ENCODE data around the gene HIF3A. TPM values are rescaled to one million over a fixed set of nuclear protein-coding genes. Genes with fewer than 3 reads are reported as not detected.

HIF3A gene
- total and polyA plus RNA-seq, 5 donors from 2014 or later: not detected

DNA sequence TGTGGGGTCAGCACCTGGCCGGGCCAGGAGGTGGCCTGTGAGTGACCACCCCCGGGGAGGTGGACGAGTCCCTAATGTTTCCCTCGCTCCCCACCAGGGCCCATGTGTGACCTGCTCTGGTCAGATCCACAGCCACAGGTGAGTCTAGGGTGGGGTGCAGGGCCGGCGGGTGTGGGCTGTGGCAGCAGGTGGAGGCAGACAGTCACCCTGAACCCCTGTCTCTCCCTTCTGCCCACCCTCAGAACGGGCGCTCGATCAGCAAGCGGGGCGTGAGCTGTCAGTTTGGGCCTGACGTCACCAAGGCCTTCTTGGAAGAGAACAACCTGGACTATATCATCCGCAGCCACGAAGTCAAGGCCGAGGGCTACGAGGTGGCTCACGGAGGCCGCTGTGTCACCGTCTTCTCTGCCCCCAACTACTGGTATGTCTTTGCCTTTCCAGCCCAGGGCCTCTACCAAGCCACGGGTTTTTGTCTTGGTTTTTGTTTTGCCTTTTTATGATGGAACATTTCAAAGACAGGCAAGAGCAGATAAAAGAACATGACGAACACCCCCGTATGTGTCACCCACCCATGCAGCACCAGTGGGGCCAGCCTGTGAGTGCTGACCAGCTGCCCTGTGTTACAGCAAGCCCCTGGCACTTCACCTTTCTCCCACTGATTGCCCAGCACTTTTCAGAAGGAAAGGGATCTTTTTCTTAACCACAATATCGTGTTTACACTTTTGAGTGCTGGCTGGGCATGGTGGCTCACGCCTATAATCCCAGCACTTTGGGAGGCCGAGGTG is 91.7 kb downstream of the HIF3A start:
- Histone ChIP-seq H3K36me3 (ENCODE audit: control insufficient read depth, insufficient read depth, low read length) (peaks cover 40% of the 10 kb centered on the region), H3K4me3 (ENCODE audit: low read depth, low read length) (no peak overlapping the region), H3K9me3 (ENCODE audit: control insufficient read depth in 2 of 2, low read length in 2 of 2) (no peaks in the 10 kb centered on the region), H3K27me3 (ENCODE audit: control insufficient read depth, insufficient read depth, low read length) (no peaks in the 10 kb centered on the region), H3K27ac (ENCODE audit: insufficient read depth, low read length, poor library complexity, severe bottlenecking) (no peak overlapping the region), H3K4me1 (ENCODE audit: control insufficient read depth, insufficient read depth, low read length, poor library complexity, severe bottlenecking) (no peaks in the 10 kb centered on the region)
- no peak overlapping the region for H3K27ac Mint-ChIP-seq
- no peak for ATAC-seq (ENCODE audit: low read depth in 2 of 2)
- no peak for DNase-seq
- no peaks in the 10 kb centered on the region for H3K9me3 Mint-ChIP-seq
- H3K36me3 Mint-ChIP-seq: peaks cover 53% of the 10 kb centered on the region
- peaks cover 0 to 2% (median 0%) of the 10 kb centered on the region in 4 donors for H3K4me1 Mint-ChIP-seq
- no peak overlapping the region for H3K4me3 Mint-ChIP-seq
- H3K27me3 Mint-ChIP-seq: no peaks in the 10 kb centered on the region

DNA sequence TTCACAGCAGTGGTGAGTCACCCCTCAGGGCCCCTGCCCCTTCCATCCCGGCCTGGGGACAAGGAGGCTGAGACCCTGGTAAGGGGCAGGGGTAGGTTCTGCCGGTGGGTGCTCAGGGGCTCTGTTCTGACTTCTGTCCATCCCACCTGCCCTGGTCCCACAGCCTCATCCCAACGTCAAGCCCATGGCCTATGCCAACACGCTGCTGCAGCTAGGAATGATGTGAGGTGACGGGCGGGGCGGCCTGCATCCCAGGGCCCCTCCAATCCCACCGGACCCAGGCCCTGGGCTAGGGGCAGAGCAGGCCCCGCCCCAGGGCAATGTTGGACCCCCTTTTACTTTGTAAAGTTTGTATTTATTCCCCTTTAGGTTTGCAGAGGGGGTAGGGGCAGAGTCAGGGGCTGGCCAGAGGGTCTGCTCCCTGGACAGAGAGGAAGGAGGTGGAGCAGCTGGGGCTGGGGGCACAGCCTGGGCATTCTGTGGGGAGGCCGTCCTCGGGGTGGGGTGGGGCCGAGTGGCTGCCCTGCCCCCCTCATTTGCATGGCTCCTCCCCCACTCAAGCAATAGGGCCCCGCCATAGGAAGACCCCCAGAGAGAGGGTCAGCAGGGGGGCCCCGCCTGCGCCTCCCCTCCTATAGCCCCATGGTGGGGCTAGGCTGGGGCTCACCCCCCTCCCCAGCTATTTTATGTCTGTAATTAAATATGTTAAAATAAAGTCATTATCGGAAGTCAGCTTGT is 93.4 kb downstream of the HIF3A start:
- no peaks in the 10 kb centered on the region for H3K9me3 Mint-ChIP-seq
- no peak overlapping the region for H3K4me3 Mint-ChIP-seq
- Histone ChIP-seq H3K27ac (ENCODE audit: insufficient read depth, low read length, poor library complexity, severe bottlenecking) (no peak overlapping the region), H3K4me3 (ENCODE audit: low read depth, low read length) (no peak overlapping the region), H3K27me3 (ENCODE audit: control insufficient read depth, insufficient read depth, low read length) (no peaks in the 10 kb centered on the region), H3K9me3 (ENCODE audit: control insufficient read depth in 2 of 2, low read length in 2 of 2) (no peaks in the 10 kb centered on the region), H3K4me1 (ENCODE audit: control insufficient read depth, insufficient read depth, low read length, poor library complexity, severe bottlenecking) (no peaks in the 10 kb centered on the region), H3K36me3 (ENCODE audit: control insufficient read depth, insufficient read depth, low read length) (peaks cover 29% of the 10 kb centered on the region)
- H3K4me1 Mint-ChIP-seq: peaks cover 0 to 4% (median 0%) of the 10 kb centered on the region in 4 donors
- H3K36me3 Mint-ChIP-seq: peaks cover 49% of the 10 kb centered on the region
- ATAC-seq (ENCODE audit: low read depth in 2 of 2): no peak
- H3K27ac Mint-ChIP-seq: no peak overlapping the region
- DNase-seq: no peak
- no peaks in the 10 kb centered on the region for H3K27me3 Mint-ChIP-seq

DNA sequence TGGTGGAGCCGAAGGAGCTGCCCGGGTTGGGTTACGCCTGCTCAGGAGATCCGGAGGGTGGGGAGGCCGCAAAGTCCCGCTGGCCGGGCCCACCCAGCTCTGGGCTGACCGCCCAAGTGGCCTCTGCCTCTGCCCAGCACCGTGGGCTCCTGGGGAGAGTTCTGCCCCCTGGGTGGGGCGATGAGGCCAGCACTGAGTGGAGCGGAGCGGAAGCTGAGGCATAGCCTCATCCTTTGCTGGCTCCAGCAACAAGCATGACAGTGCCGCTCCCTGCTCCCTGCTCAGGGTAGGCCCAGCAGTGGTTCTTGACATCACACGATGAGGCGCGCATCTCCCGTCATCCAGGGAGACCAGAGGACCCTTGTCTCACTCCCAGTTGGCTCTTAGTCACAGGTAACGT is 94.0 kb downstream of the HIF3A start:
- no peak for ATAC-seq (ENCODE audit: low read depth in 2 of 2)
- no peak overlapping the region for H3K4me3 ChIP-seq (ENCODE audit: low read depth, low read length)
- no peak overlapping the region for H3K27ac ChIP-seq (ENCODE audit: insufficient read depth, low read length, poor library complexity, severe bottlenecking)
- H3K36me3 Mint-ChIP-seq: peaks cover 47% of the 10 kb centered on the region
- peaks cover 4% of the 10 kb centered on the region for H3K27me3 Mint-ChIP-seq
- no peak for DNase-seq
- no peaks in the 10 kb centered on the region for H3K4me1 ChIP-seq (ENCODE audit: control insufficient read depth, insufficient read depth, low read length, poor library complexity, severe bottlenecking)
- H3K27me3 ChIP-seq (ENCODE audit: control insufficient read depth, insufficient read depth, low read length): no peaks in the 10 kb centered on the region
- no peaks in the 10 kb centered on the region for H3K9me3 Mint-ChIP-seq
- H3K27ac Mint-ChIP-seq: peak overlapping the region in 1 of 3 donors; percentile 25
- H3K4me3 Mint-ChIP-seq: no peak overlapping the region
- H3K9me3 ChIP-seq (ENCODE audit: control insufficient read depth in 2 of 2, low read length in 2 of 2): no peaks in the 10 kb centered on the region
- peaks cover 29% of the 10 kb centered on the region for H3K36me3 ChIP-seq (ENCODE audit: control insufficient read depth, insufficient read depth, low read length)
- H3K4me1 Mint-ChIP-seq: peaks cover 0 to 6% (median 1%) of the 10 kb centered on the region in 4 donors

DNA sequence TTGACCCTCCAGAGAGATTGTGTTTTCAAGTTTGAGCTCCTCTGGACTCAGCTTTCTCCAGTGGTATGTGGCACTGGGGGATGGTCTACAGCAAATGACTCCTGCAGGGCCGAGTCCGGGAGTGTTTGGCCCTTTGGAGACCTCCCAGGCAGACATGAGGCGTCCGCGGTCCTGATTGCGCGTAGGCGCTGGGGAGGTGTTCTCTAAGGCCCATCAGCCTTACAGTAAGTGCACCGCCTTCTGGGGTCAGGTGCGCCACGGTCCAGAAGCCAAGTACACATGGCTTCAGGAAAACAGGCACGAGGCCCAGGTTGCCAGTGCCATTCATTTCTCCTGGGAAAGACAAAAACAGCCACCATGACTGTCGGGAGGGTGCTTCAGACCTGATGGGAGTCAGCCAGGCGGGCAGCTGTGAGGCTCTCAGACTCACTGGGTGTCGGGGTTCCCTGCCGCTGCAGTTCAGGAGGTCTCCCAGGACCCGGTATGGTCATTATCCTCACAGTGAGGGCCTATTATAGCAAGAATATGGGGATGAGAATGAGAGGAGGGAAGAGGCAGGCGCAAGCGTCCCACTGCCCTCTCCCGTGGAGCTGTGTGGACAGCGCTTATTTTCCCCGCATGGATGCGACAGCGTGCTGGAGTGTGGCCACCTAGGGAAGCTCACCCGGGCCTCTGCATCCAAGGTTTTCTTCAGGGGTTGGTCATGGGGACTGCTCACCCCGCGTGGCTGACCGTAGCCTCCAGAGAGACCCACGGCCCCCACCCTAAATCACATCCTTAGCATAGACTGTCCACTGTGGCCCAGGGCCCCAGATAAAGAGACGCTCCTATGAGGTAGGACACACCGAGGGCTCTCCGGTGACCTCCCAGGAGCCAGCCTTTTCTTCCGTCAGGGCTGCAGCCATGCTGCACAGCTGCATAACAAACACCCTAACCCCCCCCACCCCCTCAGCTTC is 94.7 kb downstream of the HIF3A start:
- no peaks in the 10 kb centered on the region for H3K9me3 ChIP-seq (ENCODE audit: control insufficient read depth in 2 of 2, low read length in 2 of 2)
- peaks cover 45% of the 10 kb centered on the region for H3K36me3 Mint-ChIP-seq
- H3K27me3 ChIP-seq (ENCODE audit: control insufficient read depth, insufficient read depth, low read length): no peaks in the 10 kb centered on the region
- no peak overlapping the region for H3K4me3 Mint-ChIP-seq
- no peak overlapping the region for H3K4me3 ChIP-seq (ENCODE audit: low read depth, low read length)
- peaks cover 0 to 6% (median 1%) of the 10 kb centered on the region in 4 donors for H3K4me1 Mint-ChIP-seq
- no peaks in the 10 kb centered on the region for H3K9me3 Mint-ChIP-seq
- H3K4me1 ChIP-seq (ENCODE audit: control insufficient read depth, insufficient read depth, low read length, poor library complexity, severe bottlenecking): no peaks in the 10 kb centered on the region
- no peak overlapping the region for H3K27ac ChIP-seq (ENCODE audit: insufficient read depth, low read length, poor library complexity, severe bottlenecking)
- H3K36me3 ChIP-seq (ENCODE audit: control insufficient read depth, insufficient read depth, low read length): peaks cover 29% of the 10 kb centered on the region
- DNase-seq: no peak
- peak overlapping the region in 1 of 3 donors; percentile 25 for H3K27ac Mint-ChIP-seq
- H3K27me3 Mint-ChIP-seq: peaks cover 4% of the 10 kb centered on the region
- ATAC-seq (ENCODE audit: low read depth in 2 of 2): no peak

DNA sequence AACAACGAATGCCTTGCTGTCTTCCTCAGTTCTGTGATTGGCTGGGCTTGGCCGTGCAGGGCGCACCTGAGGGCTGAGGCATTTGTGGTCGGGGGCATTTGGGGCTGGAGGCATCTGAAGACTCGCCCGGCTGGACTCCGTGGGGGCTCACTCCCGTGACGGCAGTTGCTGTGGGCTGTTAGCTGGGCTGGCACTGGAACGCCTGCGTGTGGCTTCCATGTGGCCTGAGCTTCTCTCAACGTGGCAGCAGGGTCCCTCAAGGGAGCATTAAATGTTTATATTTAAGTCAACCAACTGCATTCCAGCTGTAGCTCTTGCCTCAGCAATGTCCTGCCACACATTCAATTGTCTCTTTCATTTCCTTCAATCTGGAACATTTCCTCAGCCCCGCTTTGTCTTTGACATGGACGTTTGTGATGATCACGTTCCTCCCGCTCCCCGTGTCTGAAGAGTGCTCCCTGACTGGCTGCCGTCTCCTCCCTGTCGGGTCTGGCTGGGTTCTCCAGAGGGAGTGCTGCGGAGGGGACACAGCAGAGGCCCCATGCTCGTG is 95.5 kb downstream of the HIF3A start:
- H3K9me3 Mint-ChIP-seq: no peaks in the 10 kb centered on the region
- Histone ChIP-seq H3K4me3 (ENCODE audit: low read depth, low read length) (no peak overlapping the region), H3K36me3 (ENCODE audit: control insufficient read depth, insufficient read depth, low read length) (peaks cover 25% of the 10 kb centered on the region), H3K27me3 (ENCODE audit: control insufficient read depth, insufficient read depth, low read length) (no peaks in the 10 kb centered on the region), H3K27ac (ENCODE audit: insufficient read depth, low read length, poor library complexity, severe bottlenecking) (no peak overlapping the region), H3K9me3 (ENCODE audit: control insufficient read depth in 2 of 2, low read length in 2 of 2) (no peaks in the 10 kb centered on the region), H3K4me1 (ENCODE audit: control insufficient read depth, insufficient read depth, low read length, poor library complexity, severe bottlenecking) (no peaks in the 10 kb centered on the region)
- H3K36me3 Mint-ChIP-seq: peaks cover 39% of the 10 kb centered on the region
- H3K4me1 Mint-ChIP-seq: peaks cover 0 to 6% (median 1%) of the 10 kb centered on the region in 4 donors
- no peak overlapping the region for H3K4me3 Mint-ChIP-seq
- ATAC-seq (ENCODE audit: low read depth in 2 of 2) (no peak), DNase-seq (no peak)
- H3K27me3 Mint-ChIP-seq: peaks cover 5% of the 10 kb centered on the region
- no peak overlapping the region for H3K27ac Mint-ChIP-seq

DNA sequence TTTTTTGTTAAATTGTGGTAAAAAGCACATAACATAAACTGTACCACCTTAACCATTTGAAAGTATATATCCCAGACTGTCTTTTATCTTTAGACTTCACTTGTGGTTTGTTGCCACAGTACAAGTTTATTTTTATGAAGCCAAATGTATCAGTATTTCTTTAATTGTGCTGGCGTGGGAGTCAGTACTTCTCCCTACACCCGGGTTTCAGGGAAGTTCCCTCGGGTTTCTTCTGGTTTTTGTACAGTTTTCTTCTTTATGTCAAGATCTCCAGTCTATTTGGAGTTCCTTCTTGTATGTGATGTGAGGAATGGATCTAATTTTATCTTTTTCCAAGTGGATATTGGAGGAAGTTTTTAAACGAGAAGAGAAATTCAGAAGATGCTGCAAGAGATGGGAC is 96.0 kb downstream of the HIF3A start:
- peaks cover 34% of the 10 kb centered on the region for H3K36me3 Mint-ChIP-seq
- DNase-seq: no peak
- H3K9me3 Mint-ChIP-seq: no peaks in the 10 kb centered on the region

More for the DNA sequence above, 96.0 kb downstream of the HIF3A start:
- Mint-ChIP-seq H3K27me3 (peaks cover 10% of the 10 kb centered on the region), H3K27ac (no peak overlapping the region), H3K4me1 (peaks cover 0 to 6% (median 1%) of the 10 kb centered on the region in 4 donors), H3K4me3 (no peak overlapping the region)
- Histone ChIP-seq H3K27ac (ENCODE audit: insufficient read depth, low read length, poor library complexity, severe bottlenecking) (no peak overlapping the region), H3K4me1 (ENCODE audit: control insufficient read depth, insufficient read depth, low read length, poor library complexity, severe bottlenecking) (no peaks in the 10 kb centered on the region), H3K36me3 (ENCODE audit: control insufficient read depth, insufficient read depth, low read length) (peaks cover 20% of the 10 kb centered on the region), H3K27me3 (ENCODE audit: control insufficient read depth, insufficient read depth, low read length) (no peaks in the 10 kb centered on the region), H3K4me3 (ENCODE audit: low read depth, low read length) (no peak overlapping the region), H3K9me3 (ENCODE audit: control insufficient read depth in 2 of 2, low read length in 2 of 2) (no peaks in the 10 kb centered on the region)
- ATAC-seq (ENCODE audit: low read depth in 2 of 2): no peak

Measured in CD4-positive, CD25-positive, alpha-beta regulatory T cell (primary cell).